NAMALWA (cell line): ENCODE results near the gene GPR152.

Experiments
- DNase-seq: peaks from one replicate; pipeline ENCODE4 v3.0.0-alpha.2; 2015; ENCODE audit warnings: low spot score

GPR152 gene

DNA sequence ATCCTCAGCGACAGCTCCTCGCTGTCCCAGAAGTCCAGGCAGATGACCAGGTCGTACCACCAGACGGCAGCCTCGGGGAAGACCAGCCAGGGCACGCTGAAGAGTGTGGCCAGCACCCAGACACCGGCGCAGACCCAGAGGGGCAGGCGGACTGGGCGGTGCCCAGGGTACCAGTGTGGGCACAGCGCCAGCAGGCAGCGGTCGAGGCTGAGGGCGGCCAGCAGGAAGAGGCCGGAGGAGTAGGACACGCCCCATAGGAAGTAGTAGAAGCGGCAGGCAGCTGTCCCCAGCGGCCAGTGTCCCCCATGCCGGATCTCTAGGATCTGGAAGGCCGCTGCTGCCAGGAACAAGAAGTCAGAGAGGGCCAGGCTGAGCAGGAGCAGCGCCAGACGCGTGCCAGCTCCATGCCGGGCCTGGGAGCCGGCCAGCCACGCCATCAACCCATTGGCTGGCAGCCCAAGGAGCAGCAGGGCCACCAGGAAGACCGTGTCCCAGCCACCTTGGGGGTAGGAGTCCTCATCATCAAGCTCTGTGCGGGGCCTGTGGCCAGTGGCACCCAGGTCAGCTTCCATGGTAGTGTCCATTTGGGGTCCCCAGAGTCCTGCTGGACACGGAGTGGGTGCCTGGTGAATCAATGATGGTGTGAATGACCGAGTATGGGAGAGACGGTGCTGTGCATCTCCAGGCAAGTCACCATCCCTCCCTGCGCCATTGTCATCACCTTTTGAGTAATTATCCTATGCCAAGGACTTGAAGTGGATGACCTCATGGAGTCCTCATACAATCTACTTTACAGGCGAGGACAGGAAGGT, at the start of gene GPR152:
Gene GPR152 (minus strand): TSS at position 589 of the 812 bp plus-strand sequence. CDS start 5 bp downstream, at position 584.
- DNase-seq: no peak

GRCh38 chr11:67501854-67502253, 49.3 kb upstream of the GPR152 start:
- DNase-seq: no peak

DNA sequence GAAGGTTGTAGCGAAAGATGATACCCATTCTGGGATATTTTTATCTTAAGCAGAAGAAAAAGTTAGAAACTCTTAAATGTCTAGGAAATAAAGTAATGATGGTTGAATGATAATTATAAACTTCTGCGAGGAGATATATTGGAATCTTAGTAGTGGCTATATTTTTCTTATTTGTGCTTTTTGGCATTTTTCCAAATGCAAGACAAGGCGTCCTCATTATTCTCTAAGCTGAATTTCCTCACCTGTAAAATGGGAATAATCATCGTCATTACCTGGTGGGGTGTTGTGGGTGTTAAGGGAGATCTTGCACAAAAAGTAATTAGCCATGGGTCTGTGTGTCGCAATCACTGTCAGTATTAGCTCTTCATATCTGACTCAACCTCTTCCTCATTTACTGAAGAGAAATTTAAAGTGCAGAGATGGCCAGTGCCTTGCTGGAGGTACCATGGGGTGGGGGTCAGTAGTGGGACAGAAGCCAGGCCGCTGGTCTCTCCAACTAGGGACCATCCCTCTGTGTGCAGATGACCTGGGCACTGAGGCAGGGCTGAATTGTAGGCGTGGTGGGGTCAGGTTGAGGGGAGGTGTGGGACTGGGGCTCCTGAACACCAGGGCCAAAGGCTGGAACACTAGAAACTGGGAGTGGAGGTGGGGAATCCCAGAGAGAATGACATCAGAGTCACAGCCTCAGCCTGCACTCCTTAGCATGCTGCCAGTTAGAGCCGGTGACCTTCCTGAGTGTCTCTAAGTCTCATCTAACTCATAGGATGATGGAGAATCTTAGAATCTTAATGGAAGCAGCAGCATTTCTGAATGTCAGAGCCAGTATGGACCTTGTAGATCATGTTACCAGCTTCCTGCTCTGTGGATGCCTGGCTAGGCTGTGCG, 48.5 kb upstream of the GPR152 start:
- no peak for DNase-seq

- no peak for DNase-seq
Measured at GRCh38 chr11:67500484-67500821, 47.9 kb upstream of the GPR152 start.

DNA sequence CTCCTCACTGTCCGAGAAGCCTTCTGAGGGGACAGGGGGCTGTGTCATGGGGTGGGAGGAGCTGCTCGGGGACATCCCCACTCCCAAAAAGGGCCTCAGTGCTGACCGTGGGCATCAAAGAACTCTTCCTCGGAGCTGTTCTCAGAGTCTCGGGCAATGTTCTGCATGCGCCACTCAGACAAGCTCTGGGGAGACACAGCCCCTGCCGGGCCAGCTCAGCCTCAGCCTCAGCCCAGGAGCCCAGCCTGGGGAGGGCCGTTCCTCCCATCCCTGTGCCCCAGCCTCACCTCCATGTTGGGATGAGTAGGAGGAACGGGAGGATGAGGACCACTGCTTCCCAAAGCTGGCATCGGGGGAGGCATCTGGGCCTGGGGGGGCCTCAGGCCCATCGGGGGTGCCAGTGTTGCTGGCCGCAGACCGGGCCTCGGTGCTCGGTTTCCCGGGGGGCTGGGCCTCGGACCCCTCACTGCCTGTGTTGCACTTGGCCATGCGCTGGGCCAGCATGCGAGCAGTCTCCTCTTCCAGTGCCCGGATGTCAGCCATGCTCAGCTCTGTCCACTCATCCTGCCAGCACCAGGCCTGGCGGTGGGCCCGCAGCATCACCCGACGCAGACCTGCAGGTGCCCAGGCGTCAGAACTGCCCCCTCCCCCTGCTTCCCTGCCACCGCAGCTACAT, 47.4 kb upstream of the GPR152 start:
- DNase-seq: no peak

DNA sequence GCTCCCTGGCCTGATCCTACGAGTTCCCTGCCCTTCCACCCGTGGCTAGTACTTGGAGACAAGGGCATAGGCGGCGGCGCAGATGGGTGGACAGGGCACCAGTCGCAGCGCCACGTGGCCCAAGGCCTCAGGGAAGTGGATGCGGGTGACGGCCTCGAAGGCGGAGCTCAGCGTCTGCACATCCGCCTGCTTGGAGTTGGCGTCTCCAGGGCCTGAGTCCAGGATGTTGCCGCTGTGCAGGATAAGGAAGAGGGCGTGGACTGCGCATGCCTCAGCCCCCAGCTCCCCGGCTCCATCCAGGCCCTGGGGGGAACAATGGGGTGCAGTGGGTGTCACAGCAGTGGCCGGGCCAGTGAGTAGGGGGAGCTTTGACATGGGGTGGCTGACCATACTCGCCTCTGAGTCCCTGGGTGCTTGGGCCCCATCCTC, 46.0 kb upstream of the GPR152 start:
- DNase-seq: no peak

GRCh38 chr11:67497656-67498291, 45.2 kb upstream of the GPR152 start:
- no peak for DNase-seq

- no peak for DNase-seq
Measured at GRCh38 chr11:67496113-67496512, 43.6 kb upstream of the GPR152 start.

GRCh38 chr11:67495234-67496005, 42.9 kb upstream of the GPR152 start:
- no peak for DNase-seq

GRCh38 chr11:67494371-67495233, 42.1 kb upstream of the GPR152 start:
- no peak for DNase-seq

DNA sequence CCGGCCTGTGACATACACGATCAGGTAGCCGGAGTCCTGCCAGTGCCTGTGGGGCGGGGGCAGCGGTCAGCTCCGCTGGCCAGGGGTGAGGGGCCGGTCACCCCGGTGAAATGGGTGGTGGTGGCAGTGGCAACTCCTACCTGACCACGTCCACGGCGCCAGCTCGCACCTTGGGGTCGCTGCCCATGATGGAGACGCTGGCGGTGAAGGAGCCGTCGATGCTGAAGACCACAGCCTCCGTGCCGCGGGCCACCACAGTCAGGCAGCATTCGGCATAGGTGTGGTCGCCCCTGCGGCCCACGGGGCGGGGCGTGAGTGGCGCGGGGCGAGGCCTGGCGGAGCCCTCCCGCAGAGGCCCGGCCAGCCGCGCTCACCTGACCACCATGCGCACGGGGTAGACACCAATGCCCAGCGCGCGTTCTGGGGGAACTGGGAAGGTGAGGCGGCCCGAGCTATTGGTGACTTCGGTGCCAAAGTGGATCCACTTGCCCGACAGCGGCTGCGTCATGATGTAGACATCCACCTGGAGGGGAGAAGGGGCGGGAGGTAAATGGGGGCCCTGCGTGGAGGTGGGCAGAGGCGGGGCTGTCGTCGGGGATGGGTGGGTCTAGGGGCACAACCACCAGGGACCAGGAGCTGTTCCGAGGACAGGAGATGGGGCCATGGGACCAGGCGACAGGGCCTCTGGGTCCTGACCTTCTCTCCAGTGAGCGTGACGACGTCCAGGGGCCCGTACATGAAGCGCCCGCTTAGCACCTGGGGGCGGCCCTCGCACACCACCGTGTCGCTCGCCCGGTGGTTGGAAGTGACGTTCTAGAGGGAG, 41.2 kb upstream of the GPR152 start:
- DNase-seq: no peak

DNA sequence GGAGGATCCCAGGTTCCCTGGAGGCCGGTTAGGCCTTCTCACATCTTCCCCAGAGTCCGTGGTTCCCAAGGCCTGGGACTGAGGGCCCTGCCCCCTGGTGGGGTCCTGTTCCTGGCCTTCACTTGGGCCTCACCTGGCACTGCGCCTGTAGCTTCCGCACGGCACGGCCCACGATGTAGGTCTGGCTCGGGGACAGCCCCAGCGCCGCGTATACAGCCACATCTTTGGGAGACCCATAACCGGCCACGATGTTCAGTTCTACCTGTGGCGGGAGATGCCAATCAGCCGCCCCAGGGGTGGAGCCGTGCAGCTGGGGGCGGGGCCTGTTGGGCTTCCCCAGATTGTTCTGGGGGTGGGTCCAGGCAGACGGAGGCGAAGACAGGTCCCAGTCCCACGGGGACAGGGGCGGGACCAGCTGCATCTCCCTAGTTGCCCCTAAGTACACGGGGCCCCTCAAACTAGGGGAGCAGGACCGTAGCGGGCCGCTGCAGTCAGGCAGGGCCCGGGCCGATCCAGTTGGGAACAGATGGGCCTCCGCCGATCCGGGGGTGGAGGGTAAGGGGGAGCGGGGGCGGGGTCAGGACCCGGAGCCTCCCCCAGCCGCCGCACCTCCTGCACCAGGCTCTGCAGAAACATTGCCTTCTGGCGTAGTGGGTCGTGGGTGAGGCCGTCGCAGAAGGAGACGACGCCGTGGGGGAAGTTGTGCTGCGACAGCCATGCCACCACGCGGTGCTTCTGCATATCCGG, 40.4 kb upstream of the GPR152 start:
- DNase-seq: peak; percentile 35

- no peak for DNase-seq
Measured at GRCh38 chr11:67492069-67492727, 39.7 kb upstream of the GPR152 start.

GRCh38 chr11:67491276-67492068, 38.9 kb upstream of the GPR152 start:
- DNase-seq: no peak

GRCh38 chr11:67490727-67491065, 38.2 kb upstream of the GPR152 start:
- DNase-seq: no peak

DNA sequence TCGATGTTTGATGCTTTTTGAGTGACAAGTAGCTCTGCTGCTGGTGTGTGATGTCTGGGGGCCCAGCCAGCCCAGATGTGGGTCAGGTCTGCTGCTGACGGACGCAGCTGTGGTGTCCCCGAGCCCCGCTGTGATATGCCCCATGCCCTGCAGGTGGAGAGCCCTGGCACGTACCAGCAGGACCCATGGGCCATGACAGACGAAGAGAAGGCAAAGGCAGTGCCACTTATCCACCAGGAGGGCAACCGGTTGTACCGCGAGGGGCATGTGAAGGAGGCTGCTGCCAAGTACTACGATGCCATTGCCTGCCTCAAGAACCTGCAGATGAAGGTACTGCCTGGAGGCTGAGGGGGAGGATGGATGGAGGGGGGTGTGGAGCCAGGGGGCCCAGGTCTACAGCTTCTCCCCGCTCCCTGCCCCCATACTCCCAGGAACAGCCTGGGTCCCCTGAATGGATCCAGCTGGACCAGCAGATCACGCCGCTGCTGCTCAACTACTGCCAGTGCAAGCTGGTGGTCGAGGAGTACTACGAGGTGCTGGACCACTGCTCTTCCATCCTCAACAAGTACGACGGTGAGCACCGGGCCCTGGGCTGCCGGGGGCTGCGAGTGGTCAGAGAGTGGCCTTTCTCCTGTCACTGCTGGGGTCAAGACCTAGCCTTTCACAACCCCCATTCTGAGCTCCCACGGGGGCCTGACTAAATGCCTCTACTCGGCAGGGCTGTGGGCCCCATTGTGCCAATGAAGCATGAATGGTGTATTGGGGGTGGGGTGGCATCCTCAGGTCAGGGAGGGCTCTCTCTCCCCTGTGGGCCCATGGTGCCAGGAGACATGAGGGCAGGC, 37.6 kb upstream of the GPR152 start:
- no peak for DNase-seq
